ENCODE measurements around the gene TRPM1. TPM values are rescaled to one million over a fixed set of nuclear protein-coding genes. Genes with fewer than 3 reads are reported as not detected.

Gene TRPM1
- total RNA-seq, 2 donors from 2014 or later, result not detected

- TF ChIP-seq CTCF (IDR thresholded peaks at IDR 0.05), result peak in 1 of 7 experiments; percentile 2
- no peak for TF ChIP-seq POLR2A (IDR thresholded peaks at IDR 0.05)
- 73 to 77% methylated on average over 3 of the region's 3 CpGs for WGBS, 2 donors
- Histone ChIP-seq H3K27ac (no peak overlapping the region), H3K27me3 (no peaks in the 10 kb centered on the region), H3K36me3 (replicated peaks in 1 of 2; ENCODE audit: insufficient read depth in 1 of 2, low read depth in 2 of 2) (no peaks in the 10 kb centered on the region), H3K9me3 (no peaks in the 10 kb centered on the region), H3K4me1 (peaks cover 35% of the 10 kb centered on the region), H3K4me3 (no peak overlapping the region)
- DNase-seq (no peak), ATAC-seq (no peak)
- intact Hi-C loops (cut with DNase I), result no loop called here
These were observed 117.4 kb downstream of the TRPM1 start for GRCh38 chr15:30984118-30984517.

- no peak for TF ChIP-seq CTCF (IDR thresholded peaks at IDR 0.05)
- TF ChIP-seq POLR2A (IDR thresholded peaks at IDR 0.05), result no peak
- no peak for ATAC-seq
- Histone ChIP-seq H3K4me3 (no peak overlapping the region), H3K27me3 (no peaks in the 10 kb centered on the region), H3K27ac (no peak overlapping the region), H3K36me3 (replicated peaks in 1 of 2; ENCODE audit: insufficient read depth in 1 of 2, low read depth in 2 of 2) (peaks cover 0 to 2% of the 10 kb centered on the region in 2 donors), H3K9me3 (no peaks in the 10 kb centered on the region), H3K4me1 (peaks cover 17% of the 10 kb centered on the region)
- 83 to 95% methylated on average over 5 of the region's 5 CpGs for WGBS, 2 donors
- intact Hi-C loops (cut with DNase I), result no loop called here
- no peak for DNase-seq
These were observed 122.1 kb downstream of the TRPM1 start for GRCh38 chr15:30979457-30979856.

GRCh38 chr15:30978328-30978727, 123.2 kb downstream of the TRPM1 start:
- TF ChIP-seq CTCF (IDR thresholded peaks at IDR 0.05) (no peak), POLR2A (IDR thresholded peaks at IDR 0.05) (no peak)
- peaks cover 10% of the 10 kb centered on the region for H3K4me1 ChIP-seq
- H3K4me3 ChIP-seq, result no peak overlapping the region
- H3K9me3 ChIP-seq, result no peaks in the 10 kb centered on the region
- no peaks in the 10 kb centered on the region for H3K27me3 ChIP-seq
- no peak overlapping the region for H3K27ac ChIP-seq
- intact Hi-C loops (cut with DNase I), result no loop called here
- DNase-seq (no peak), ATAC-seq (no peak)
- peaks cover 0 to 5% of the 10 kb centered on the region in 2 donors for H3K36me3 ChIP-seq (replicated peaks in 1 of 2; ENCODE audit: insufficient read depth in 1 of 2, low read depth in 2 of 2)

- H3K9me3 ChIP-seq, result no peaks in the 10 kb centered on the region
- intact Hi-C loops (cut with DNase I), result no loop called here
- no peak for ATAC-seq
These were observed 127.4 kb downstream of the TRPM1 start for GRCh38 chr15:30974112-30974511.

More at GRCh38 chr15:30974112-30974511, 127.4 kb downstream of the TRPM1 start:
- peak overlapping the region in 1 of 4 donors; percentile 37 for H3K27ac ChIP-seq
- TF ChIP-seq POLR2A (IDR thresholded peaks at IDR 0.05) (no peak), CTCF (IDR thresholded peaks at IDR 0.05) (no peak)
- no peak for DNase-seq
- H3K4me1 ChIP-seq, result peaks cover 10% of the 10 kb centered on the region
- no peaks in the 10 kb centered on the region for H3K27me3 ChIP-seq
- 59 to 61% methylated on average over 5 of the region's 5 CpGs for WGBS, 2 donors
- no peak overlapping the region for H3K4me3 ChIP-seq
- peaks cover 0 to 5% of the 10 kb centered on the region in 2 donors for H3K36me3 ChIP-seq (replicated peaks in 1 of 2; ENCODE audit: insufficient read depth in 1 of 2, low read depth in 2 of 2)

Data from body of pancreas (tissue), 4 donors.